HepG2 (cell line): ENCODE measurements around the gene HAX1. TPM values are rescaled to one million over a fixed set of nuclear protein-coding genes. Genes with fewer than 3 reads are reported as not detected.

Experiments
- ATAC-seq: fragments of 200-7000 bp; cut with Tn5 transposase; 3 replicates; pipeline ENCODE4 v1.9.1; 2020; ENCODE audit warnings: mild to moderate bottlenecking, moderate library complexity
- Bru-seq: library from RNA; stranded (reverse); fragments of 400-500 nt; gene quantifications from one replicate; lab custom pipeline; 2021; lab: Mats Ljungman, UMichigan
- BruChase-seq, 2 experiments: library from RNA; stranded (reverse); fragments of 400-500 nt; gene quantifications; one replicate each; lab custom pipeline; 2021; lab: Mats Ljungman, UMichigan
- BruUV-seq: library from RNA; stranded (reverse); fragments of 400-500 nt; replicated peaks from 2 replicates; lab custom pipeline; 2021; lab: Mats Ljungman, UMichigan
- CTCF ChIA-PET: fragments of 300-600 bp; formaldehyde crosslinking; extraction: SDS; loops from one replicate; lab custom pipeline; 2021; ENCODE audit warnings: low total read pairs, inconsistent platforms, low intra/inter-chr PET ratio; lab: Yijun Ruan, JAX
- POLR2A ChIA-PET: fragments of 350-600 bp; sonication (Branson Sonifier 250); formaldehyde crosslinking; loops from one replicate; lab custom pipeline; 2020; ENCODE audit warnings: antibody characterized with exemption, inconsistent platforms; lab: Yijun Ruan, JAX
- DNase-seq: peaks from one replicate; pipeline ENCODE4 v3.0.0-alpha.2; 2015; ENCODE audit warnings: low spot score
- FAIRE-seq: peaks from 3 replicates; lab custom pipeline; 2011; peaks lifted over from hg19 to GRCh38; lab: Jason Lieb, UNC
- H2AFZ ChIP-seq: one replicate; pipeline ENCODE4 v1.6.1; 2011; ENCODE audit warnings: low read length, inconsistent platforms
- H3K27ac ChIP-seq: fragments of 300-600 bp; 3 replicates; pipeline ENCODE4 v1.8.0; 2011; ENCODE audit warnings: mixed run types, mild to moderate bottlenecking, mixed read lengths, low read length, inconsistent platforms; ENCODE audit not compliant: insufficient read depth; ENCODE audit errors: extremely low read length
- H3K27me3 ChIP-seq, 2 experiments: fragments of 200-600 bp in 1 of 2; 2 replicates in 1 of 2; 3 replicates in 1 of 2; pipeline versions ENCODE4 v1.6.0 to v1.8.0; 2011; ENCODE audit warnings: low read length in 2 of 2, mild to moderate bottlenecking in 2 of 2, moderate library complexity in 2 of 2, inconsistent platforms in 1 of 2; ENCODE audit not compliant: insufficient read depth in 2 of 2, control insufficient read depth in 1 of 2
- H3K36me3 ChIP-seq, 2 experiments: fragments of 200-600 bp in 1 of 2; replicated peaks in 1 of 2; 2 replicates in 1 of 2; 3 replicates in 1 of 2; pipeline versions ENCODE4 v1.5.1 to v1.8.0; 2011; ENCODE audit warnings: low read length in 2 of 2, inconsistent platforms in 1 of 2; ENCODE audit not compliant: insufficient read depth in 2 of 2, control insufficient read depth in 1 of 2
- H3K4me1 ChIP-seq: 2 replicates; pipeline ENCODE4 v1.5.1; 2012; ENCODE audit warnings: low read length, inconsistent platforms; ENCODE audit not compliant: insufficient read depth
- H3K4me2 ChIP-seq: 2 replicates; pipeline ENCODE4 v1.6.0; 2011; ENCODE audit warnings: low read depth, low read length, inconsistent platforms
- H3K4me3 ChIP-seq, 3 experiments: fragments of 200-600 bp in 1 of 3; sonication (generic), shearing (Covaris generic) in 1 of 3; replicated peaks in 1 of 3; 2 replicates each; pipeline ENCODE4 v1.5.1; 2011 to 2016; ENCODE audit warnings: low read length in 3 of 3, inconsistent platforms in 2 of 3, low read depth in 2 of 3, mild to moderate bottlenecking in 2 of 3, control low read depth in 1 of 3, mixed read lengths in 1 of 3; ENCODE audit not compliant: insufficient read depth in 1 of 3
- H3K79me2 ChIP-seq: one replicate; pipeline ENCODE4 v1.6.1; 2011; ENCODE audit warnings: low read length, inconsistent platforms; ENCODE audit not compliant: insufficient read depth
- H3K9ac ChIP-seq: 2 replicates; pipeline ENCODE4 v1.6.0; 2011; ENCODE audit warnings: mild to moderate bottlenecking, low read depth, low read length, inconsistent platforms; ENCODE audit not compliant: insufficient read depth
- H3K9me3 ChIP-seq: 2 replicates; pipeline ENCODE4 v1.5.1; 2012; ENCODE audit warnings: mild to moderate bottlenecking, low read length
- H4K20me1 ChIP-seq: 2 replicates; pipeline ENCODE4 v1.6.0; 2011; ENCODE audit warnings: inconsistent platforms, mild to moderate bottlenecking, low read length, moderate library complexity; ENCODE audit not compliant: insufficient read depth
- ADNP ChIP-seq: sonication (generic); formaldehyde crosslinking; IDR thresholded peaks from 2 replicates; pipeline ENCODE4 v1.4.0; 2020; ENCODE audit warnings: missing genetic modification reagents
- AGO2 ChIP-seq: fragments of 200-400 bp; formaldehyde crosslinking; optimal IDR thresholded peaks from 2 replicates; pipeline ENCODE3; 2017; ENCODE audit warnings: mild to moderate bottlenecking, low read depth, low read length, moderate library complexity
- CREM ChIP-seq, 2 experiments: sonication (generic) in 1 of 2; formaldehyde crosslinking in 1 of 2; IDR thresholded peaks; 2 replicates each; pipeline versions ENCODE4 v1.4.0 to v1.6.1; 2016 to 2020; ENCODE audit warnings: antibody characterized with exemption in 1 of 2, mild to moderate bottlenecking in 1 of 2, missing genetic modification reagents in 1 of 2
- ELF1 ChIP-seq: sonication (generic); formaldehyde crosslinking; IDR thresholded peaks from 2 replicates; pipeline ENCODE4 v1.4.0; 2020; ENCODE audit warnings: missing genetic modification reagents
- FOXK2 ChIP-seq: fragments of 450-650 bp; IDR thresholded peaks from 2 replicates; pipeline ENCODE4 v1.6.1; 2016
- KLF11 ChIP-seq: IDR thresholded peaks from 2 replicates; pipeline ENCODE4 v1.6.1; 2016; ENCODE audit warnings: missing compliant biosample characterization
- POLR2A ChIP-seq, 2 experiments: IDR thresholded peaks; 2 replicates each; pipeline ENCODE4 v1.6.1; 2011; ENCODE audit warnings: low read depth in 2 of 2, low read length in 2 of 2, mild to moderate bottlenecking in 1 of 2, moderate library complexity in 1 of 2; ENCODE audit not compliant: insufficient read depth in 1 of 2
- SMAD1 ChIP-seq: sonication (generic); formaldehyde crosslinking; IDR thresholded peaks from 2 replicates; pipeline ENCODE4 v1.4.0; 2020; ENCODE audit warnings: missing genetic modification reagents, low read depth, mild to moderate bottlenecking, borderline replicate concordance
- ZNF75D ChIP-seq: sonication (generic); formaldehyde crosslinking; IDR thresholded peaks from 2 replicates; pipeline ENCODE4 v1.8.1; 2023; ENCODE audit warnings: missing genetic modification reagents, mild to moderate bottlenecking, borderline replicate concordance
- WGBS: methylation state at CpG from one replicate; pipeline ENCODE4 v1.1.6; 2017; ENCODE audit warnings: low lambda C conversion rate; 5-methylcytosine and 5-hydroxymethylcytosine counted together
- in situ Hi-C: cut with HindIII; loops from 2 replicates; pipeline ENCODE4 v1.10.0; 2017; ENCODE audit warnings: low pct_unique_long_range_greater_than_20kb; ENCODE audit not compliant: extremely low pct_ligation_motif_present
- intact Hi-C: fragments of 100-400 bp; cut with micrococcal nuclease; formaldehyde crosslinking; loops from one replicate; pipeline ENCODE4 v1.10.0; 2022; ENCODE audit not compliant: unreplicated experiment
- long read RNA-seq, 2 experiments: library from RNA in 1 of 2; library from polyadenylated mRNA in 1 of 2; stranded (forward) in 1 of 2; unstranded in 1 of 2; transcript quantifications; one replicate each; pipeline ENCODE4 v2.0.0, GENCODE V29; 2019 to 2022
- polyA minus RNA-seq, 3 experiments: library from RNA; depleted of rRNA, polyadenylated mRNA; stranded (reverse); fragments of >200 nt; gene quantifications; 2 replicates each; pipeline ENCODE4 v1.2.3, GENCODE V29; 2011; ENCODE audit warnings: low replicate concordance in 1 of 3
- polyA plus RNA-seq, 8 experiments: library from polyadenylated mRNA; depleted of rRNA in 3 of 8; stranded (reverse) in 7 of 8; unstranded in 1 of 8; fragments of >200 nt; fragmentation: Illumina TruSeq in 4 of 8; extraction: Trizol in 4 of 8; gene quantifications; 2 replicates each; pipeline versions ENCODE4 v1.2.1 to v1.2.3, GENCODE V29; 2011 to 2016; ENCODE audit warnings: low read depth in 4 of 8, missing spikeins in 1 of 8, mixed read lengths in 1 of 8; ENCODE audit not compliant: insufficient read depth in 1 of 8
- total RNA-seq, 5 experiments: library from RNA; depleted of rRNA; stranded (reverse); fragments of >200 nt; fragmentation: Illumina TruSeq; extraction: Trizol; gene quantifications; 2 replicates each; pipeline ENCODE4 v1.2.3, GENCODE V29; 2016; ENCODE audit warnings: low read depth in 1 of 5
- TF ChIP-seq, protein P1 (sequence below), 2 experiments: fragments of 450-650 bp in 1 of 2; sonication (generic) in 1 of 2; formaldehyde crosslinking; IDR thresholded peaks; 2 replicates each; pipeline versions ENCODE4 v1.5.0 to v1.8.0; 2020 to 2022; ENCODE audit warnings: mild to moderate bottlenecking in 1 of 2, missing genetic modification reagents in 1 of 2
- TF ChIP-seq, protein P2 (sequence below): sonication (generic); formaldehyde crosslinking; IDR thresholded peaks from 2 replicates; pipeline ENCODE4 v1.8.0; 2022; ENCODE audit warnings: mild to moderate bottlenecking, missing genetic modification reagents, moderate library complexity
- TF ChIP-seq, protein P3 (sequence below): sonication (generic); formaldehyde crosslinking; IDR thresholded peaks from 2 replicates; pipeline ENCODE4 v1.4.0; 2020; ENCODE audit warnings: missing genetic modification reagents

HAX1 gene
- 89.2 and 104 TPM in 2 replicates for total RNA-seq (2016; rRNA removed; fragmentation: Illumina TruSeq; extraction: Trizol)
- total RNA-seq (2016; cell fraction: cytosol; rRNA removed; fragmentation: Illumina TruSeq; extraction: Trizol; ENCODE audit: low read depth): 42.6 and 45.4 TPM in 2 replicates
- total RNA-seq (2016; cell fraction: insoluble cytoplasmic fraction; rRNA removed; fragmentation: Illumina TruSeq; extraction: Trizol): 96.4 and 107 TPM in 2 replicates
- total RNA-seq (2016; cell fraction: membrane; rRNA removed; fragmentation: Illumina TruSeq; extraction: Trizol): 89.9 and 90.2 TPM in 2 replicates
- total RNA-seq (2016; cell fraction: nucleus; rRNA removed; fragmentation: Illumina TruSeq; extraction: Trizol): 50.1 and 56.3 TPM in 2 replicates
- polyA plus RNA-seq (2011; rRNA removed): 120 and 128 TPM in 2 replicates
- 106 TPM in 2 replicates for polyA plus RNA-seq (2011; cell fraction: cytosol; rRNA removed)
- polyA plus RNA-seq (2011; cell fraction: nucleus; rRNA removed): 70.0 and 84.2 TPM in 2 replicates
- polyA plus RNA-seq (2012): 64.9 and 90.6 TPM in 2 replicates
- polyA plus RNA-seq (2016; cell fraction: cytosol; fragmentation: Illumina TruSeq; extraction: Trizol; ENCODE audit: low read depth): 44.0 and 44.7 TPM in 2 replicates
- 101 and 113 TPM in 2 replicates for polyA plus RNA-seq (2016; cell fraction: insoluble cytoplasmic fraction; fragmentation: Illumina TruSeq; extraction: Trizol; ENCODE audit: low read depth)
- polyA plus RNA-seq (2016; cell fraction: membrane; fragmentation: Illumina TruSeq; extraction: Trizol; ENCODE audit: low read depth): 76.6 and 79.0 TPM in 2 replicates
- polyA plus RNA-seq (2016; cell fraction: nucleus; fragmentation: Illumina TruSeq; extraction: Trizol; ENCODE audit: insufficient read depth, low read depth): 86.4 and 97.4 TPM in 2 replicates
- 75.0 and 215 TPM in 2 replicates for polyA minus RNA-seq (2011; rRNA and poly(A)+ RNA removed; ENCODE audit: low replicate concordance)
- 29.9 and 30.5 TPM in 2 replicates for polyA minus RNA-seq (2011; cell fraction: cytosol; rRNA and poly(A)+ RNA removed)
- polyA minus RNA-seq (2011; cell fraction: nucleus; rRNA and poly(A)+ RNA removed): 16.0 and 25.0 TPM in 2 replicates
- percentile 69 among the genes with signal in this experiment for Bru-seq, nascent RNA
- BruChase-seq, experiment 1, labeled RNA remaining after a 6-hour chase: percentile 91 among the genes with signal in this experiment
- percentile 75 among the genes with signal in this experiment for BruChase-seq, experiment 2, labeled RNA remaining after a 2-hour chase
- long read RNA-seq, experiment 1, transcript HAX1-201 (7 exons, 1,227 nt): major isoform, 66 of 82 reads
- long read RNA-seq, experiment 1, partial matches to known transcripts: 8 of 82 reads
- long read RNA-seq, experiment 1, other reads (novel, unspliced or antisense): 4 of 82 reads
- long read RNA-seq, experiment 2, transcript HAX1-201 (7 exons, 1,227 nt): major isoform, 219 of 280 reads
- long read RNA-seq, experiment 2, partial matches to known transcripts: 42 of 280 reads
- long read RNA-seq, experiment 2, other reads (novel, unspliced or antisense): 16 of 280 reads

DNA sequence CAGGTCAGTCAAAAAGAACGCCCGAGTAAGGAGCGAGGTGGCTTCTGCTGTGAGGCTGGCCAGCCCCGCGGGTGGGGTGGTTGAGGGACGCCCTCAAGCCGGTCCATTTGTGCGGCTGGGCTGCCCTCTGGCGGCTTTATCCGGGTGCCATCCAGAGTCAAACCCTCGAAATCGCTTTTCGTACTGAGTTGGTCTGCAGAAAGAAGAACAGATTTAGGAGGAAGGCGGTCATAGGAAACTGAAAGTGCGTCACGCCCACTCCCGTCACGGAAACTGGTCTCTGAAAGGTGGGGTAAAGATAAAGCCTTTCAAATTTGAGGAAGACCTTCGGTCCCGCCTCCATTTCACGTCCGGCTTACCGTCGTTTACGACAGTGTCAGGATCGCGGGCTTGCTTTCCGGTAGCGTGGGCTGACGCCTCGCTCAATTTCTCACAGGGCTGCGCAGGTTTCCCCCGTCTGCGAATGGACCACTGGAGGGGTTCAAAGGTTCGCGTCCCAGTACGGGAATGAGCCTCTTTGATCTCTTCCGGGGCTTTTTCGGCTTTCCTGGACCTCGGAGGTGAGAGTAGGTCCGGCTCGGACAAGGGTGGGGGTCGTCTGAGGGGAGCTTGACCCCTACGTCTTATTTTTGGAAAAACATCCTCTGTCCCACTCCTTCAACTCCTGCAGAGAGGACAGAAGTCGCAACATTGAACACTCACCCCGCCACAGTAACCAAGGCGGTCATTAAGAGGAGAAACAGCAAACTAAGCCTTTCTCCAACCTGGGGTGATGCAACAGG is at the start of gene HAX1:
HAX1 (plus strand) TSS at position 413 of the 782 bp plus-strand sequence; CDS start at position 508, 95 bp downstream.
- FAIRE-seq (peak; percentile 97), DNase-seq (peak; percentile 89), ATAC-seq (peak; percentile 94)
- Histone ChIP-seq H3K9me3 (no peaks in the 10 kb centered on the region), H3K4me1 (peaks cover 12% of the 10 kb centered on the region), H3K27ac (peak within 1 kb of the TSS; percentile 69), H3K36me3 (peaks cover 8 to 29% of the 10 kb centered on the region in 2 experiments), H3K9ac (peak within 1 kb of the TSS; percentile 90), H3K4me3 (peak within 1 kb of the TSS; percentile 86 to 97 (median 90)), H3K27me3 (no peaks in the 10 kb centered on the region; a peak in 1 of 5 replicates), H3K4me2 (peak within 1 kb of the TSS; percentile 89), H3K79me2 (peaks cover 11% of the 10 kb centered on the region), H2AFZ (peak within 1 kb of the TSS; percentile 43), H4K20me1 (no peaks in the 10 kb centered on the region)
- POLR2A ChIA-PET: interaction anchor here (0.9 to 1.7 kb wide), 5 partner anchors 52 to 282 kb away, joined by 4 to 9 read pairs (median 5); partner anchors contain the start of genes RPS27 and UBAP2L
- under 1% methylated on average over 33 of the region's 47 CpGs for WGBS
- in situ Hi-C loops: loop anchor here (5.0 kb wide), 2 partner anchors 75 to 90 kb away; no protein-coding TSS in a partner anchor
- no TSS peak for BruUV-seq
- intact Hi-C loops: loop anchor here (1.0 to 5.0 kb wide), 3 partner anchors 63 to 325 kb away; partner anchors contain the start of gene DENND4B
- CTCF ChIA-PET: interaction anchor here (0.8 to 3.2 kb wide), 5 partner anchors 62 to 89 kb away, joined by 3 to 43 read pairs (median 3); no protein-coding TSS in a partner anchor
- TF ChIP-seq, protein P1, sequence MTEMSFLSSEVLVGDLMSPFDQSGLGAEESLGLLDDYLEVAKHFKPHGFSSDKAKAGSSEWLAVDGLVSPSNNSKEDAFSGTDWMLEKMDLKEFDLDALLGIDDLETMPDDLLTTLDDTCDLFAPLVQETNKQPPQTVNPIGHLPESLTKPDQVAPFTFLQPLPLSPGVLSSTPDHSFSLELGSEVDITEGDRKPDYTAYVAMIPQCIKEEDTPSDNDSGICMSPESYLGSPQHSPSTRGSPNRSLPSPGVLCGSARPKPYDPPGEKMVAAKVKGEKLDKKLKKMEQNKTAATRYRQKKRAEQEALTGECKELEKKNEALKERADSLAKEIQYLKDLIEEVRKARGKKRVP (CRISPR knock-in tag; IDR thresholded peaks at IDR 0.05): peak in 1 of 2 experiments; percentile 85; a peak in 2 of 4 replicates
- TF ChIP-seq SMAD1 (CRISPR knock-in tag) (peak; percentile 29; the same call in 1 of the 2 replicates), AGO2 (peak; percentile 83), ZNF75D (CRISPR knock-in tag) (no peak), FOXK2 (no peak), CREM (IDR thresholded peaks at IDR 0.05) (peak; percentile 75), CREM (CRISPR knock-in tag; IDR thresholded peaks at IDR 0.05) (no peak), KLF11 (CRISPR knock-in tag) (peak; percentile 72; the same call in 1 of the 2 replicates), ELF1 (CRISPR knock-in tag) (peak; percentile 78), POLR2A (IDR thresholded peaks at IDR 0.05; ENCODE audit: insufficient read depth in 1 of 2, low read depth in 2 of 2, low read length in 2 of 2) (peak; percentile 42 to 58; a peak in 3 of 4 replicates), ADNP (CRISPR knock-in tag) (0 out of 2 replicates have a peak, but pooled peaks have one; percentile 61)
- TF ChIP-seq, protein P2, sequence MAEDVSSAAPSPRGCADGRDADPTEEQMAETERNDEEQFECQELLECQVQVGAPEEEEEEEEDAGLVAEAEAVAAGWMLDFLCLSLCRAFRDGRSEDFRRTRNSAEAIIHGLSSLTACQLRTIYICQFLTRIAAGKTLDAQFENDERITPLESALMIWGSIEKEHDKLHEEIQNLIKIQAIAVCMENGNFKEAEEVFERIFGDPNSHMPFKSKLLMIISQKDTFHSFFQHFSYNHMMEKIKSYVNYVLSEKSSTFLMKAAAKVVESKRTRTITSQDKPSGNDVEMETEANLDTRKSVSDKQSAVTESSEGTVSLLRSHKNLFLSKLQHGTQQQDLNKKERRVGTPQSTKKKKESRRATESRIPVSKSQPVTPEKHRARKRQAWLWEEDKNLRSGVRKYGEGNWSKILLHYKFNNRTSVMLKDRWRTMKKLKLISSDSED (CRISPR knock-in tag): no peak
- TF ChIP-seq, protein P3, sequence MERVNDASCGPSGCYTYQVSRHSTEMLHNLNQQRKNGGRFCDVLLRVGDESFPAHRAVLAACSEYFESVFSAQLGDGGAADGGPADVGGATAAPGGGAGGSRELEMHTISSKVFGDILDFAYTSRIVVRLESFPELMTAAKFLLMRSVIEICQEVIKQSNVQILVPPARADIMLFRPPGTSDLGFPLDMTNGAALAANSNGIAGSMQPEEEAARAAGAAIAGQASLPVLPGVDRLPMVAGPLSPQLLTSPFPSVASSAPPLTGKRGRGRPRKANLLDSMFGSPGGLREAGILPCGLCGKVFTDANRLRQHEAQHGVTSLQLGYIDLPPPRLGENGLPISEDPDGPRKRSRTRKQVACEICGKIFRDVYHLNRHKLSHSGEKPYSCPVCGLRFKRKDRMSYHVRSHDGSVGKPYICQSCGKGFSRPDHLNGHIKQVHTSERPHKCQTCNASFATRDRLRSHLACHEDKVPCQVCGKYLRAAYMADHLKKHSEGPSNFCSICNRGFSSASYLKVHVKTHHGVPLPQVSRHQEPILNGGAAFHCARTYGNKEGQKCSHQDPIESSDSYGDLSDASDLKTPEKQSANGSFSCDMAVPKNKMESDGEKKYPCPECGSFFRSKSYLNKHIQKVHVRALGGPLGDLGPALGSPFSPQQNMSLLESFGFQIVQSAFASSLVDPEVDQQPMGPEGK (CRISPR knock-in tag): peak; percentile 86
